H4 (cell line): Measurements from ENCODE around the gene WFDC8. TPM values are rescaled to one million over a fixed set of nuclear protein-coding genes. Genes with fewer than 3 reads are reported as not detected.

Experiments
- total RNA-seq: library from RNA; depleted of rRNA; stranded (reverse); fragments of >200 nt; shearing (Covaris generic); gene quantifications from 2 replicates; pipeline ENCODE4 v1.2.3, GENCODE V29; 2014; rRNA removed

The WFDC8 gene
- total RNA-seq, 1 experiment from 2014 or later, result not detected

Other genes starting within 250 kb of the WFDC8 start
- gene SDC4, start 230.9 kb downstream of the WFDC8 start, total RNA-seq, result 88.3 and 88.4 TPM in 2 replicates
- 15.4 and 20.8 TPM in 2 replicates for gene SYS1, start 216.1 kb downstream of the WFDC8 start, total RNA-seq
- not detected in 2 replicates for gene TP53TG5, start 201.0 kb downstream of the WFDC8 start, total RNA-seq
- 2.7 and 3.8 TPM in 2 replicates for gene DBNDD2, start 171.0 kb downstream of the WFDC8 start, total RNA-seq
- 83.5 and 118 TPM in 2 replicates for gene PIGT, start 163.1 kb downstream of the WFDC8 start, total RNA-seq
- gene WFDC2, start 109.5 kb downstream of the WFDC8 start, total RNA-seq, result not detected in 2 replicates
- gene SPINT3, start 63.7 kb downstream of the WFDC8 start, total RNA-seq, result not detected in 2 replicates
- gene WFDC6, start 39.8 kb downstream of the WFDC8 start, total RNA-seq, result not detected in 2 replicates
- gene EPPIN, start 31.9 kb downstream of the WFDC8 start, total RNA-seq, result not detected in 2 replicates
- not detected in 2 replicates for gene WFDC10A, start 50.5 kb upstream of the WFDC8 start, total RNA-seq
- gene WFDC9, start 52.0 kb upstream of the WFDC8 start, total RNA-seq, result not detected in 2 replicates
- not detected in 2 replicates for gene WFDC11, start 91.0 kb upstream of the WFDC8 start, total RNA-seq
- not detected in 2 replicates for gene WFDC13, start 122.8 kb upstream of the WFDC8 start, total RNA-seq
- gene WFDC10B, start 125.7 kb upstream of the WFDC8 start, total RNA-seq, result not detected in 2 replicates
- gene SPINT4, start 143.1 kb upstream of the WFDC8 start, total RNA-seq, result not detected in 2 replicates
- 0.52 and 9.8 TPM in 2 replicates for gene WFDC3, start 212.6 kb upstream of the WFDC8 start, total RNA-seq
- gene DNTTIP1, start 212.7 kb upstream of the WFDC8 start, total RNA-seq, result 22.4 and 22.6 TPM in 2 replicates
- gene UBE2C, start 233.4 kb upstream of the WFDC8 start, total RNA-seq, result 194 and 288 TPM in 2 replicates
- not detected in 2 replicates for gene TNNC2, start 248.0 kb upstream of the WFDC8 start, total RNA-seq